Stimulated activated CD4-positive, alpha-beta T cell treated with anti-CD3 and anti-CD28 coated beads, Interleukin-12 subunit alpha, Interleukin-12 subunit beta, amount 100 ng/mL, for 48 hours (primary cell): ENCODE results near the gene PDIA3.
"Not testable (repeated sequence)": the region's sequence is repeated elsewhere in the genome, so short reads cannot be mapped to it uniquely, and the experiment has no call there.

ENCODE experiments used
- DNase-seq, 3 donors: peaks; one replicate each; pipeline ENCODE4 v3.0.0-alpha.2; 2020; ENCODE audit warnings: low read depth in 2 of 3, low spot score in 1 of 3

PDIA3 gene

GRCh38 chr15:43815064-43815463 is 68.8 kb downstream of the PDIA3 start:
- not testable (repeated sequence) for DNase-seq

GRCh38 chr15:43821505-43821904 is 75.3 kb downstream of the PDIA3 start:
- no peak for DNase-seq
